ENCODE data around the gene NPAS4.
A peak's percentile ranks its signal among the peaks of the same experiment; 100 is the strongest.
"Not testable (repeated sequence)": the region's sequence is repeated elsewhere in the genome, so short reads cannot be mapped to it uniquely, and the experiment has no call there.

The NPAS4 gene

GRCh38 chr11:66420671-66421476 is at the start of gene NPAS4:
TSS of gene NPAS4 (plus strand) at chr11:66421035. CDS start at chr11:66421180, 145 bp downstream.
- TF ChIP-seq GATA1 (IDR thresholded peaks at IDR 0.05; ENCODE audit: low read depth, low read length) (no peak), POLR2A (IDR thresholded peaks at IDR 0.05; ENCODE audit: low read length) (no peak)
- no peak for DNase-seq

DNA sequence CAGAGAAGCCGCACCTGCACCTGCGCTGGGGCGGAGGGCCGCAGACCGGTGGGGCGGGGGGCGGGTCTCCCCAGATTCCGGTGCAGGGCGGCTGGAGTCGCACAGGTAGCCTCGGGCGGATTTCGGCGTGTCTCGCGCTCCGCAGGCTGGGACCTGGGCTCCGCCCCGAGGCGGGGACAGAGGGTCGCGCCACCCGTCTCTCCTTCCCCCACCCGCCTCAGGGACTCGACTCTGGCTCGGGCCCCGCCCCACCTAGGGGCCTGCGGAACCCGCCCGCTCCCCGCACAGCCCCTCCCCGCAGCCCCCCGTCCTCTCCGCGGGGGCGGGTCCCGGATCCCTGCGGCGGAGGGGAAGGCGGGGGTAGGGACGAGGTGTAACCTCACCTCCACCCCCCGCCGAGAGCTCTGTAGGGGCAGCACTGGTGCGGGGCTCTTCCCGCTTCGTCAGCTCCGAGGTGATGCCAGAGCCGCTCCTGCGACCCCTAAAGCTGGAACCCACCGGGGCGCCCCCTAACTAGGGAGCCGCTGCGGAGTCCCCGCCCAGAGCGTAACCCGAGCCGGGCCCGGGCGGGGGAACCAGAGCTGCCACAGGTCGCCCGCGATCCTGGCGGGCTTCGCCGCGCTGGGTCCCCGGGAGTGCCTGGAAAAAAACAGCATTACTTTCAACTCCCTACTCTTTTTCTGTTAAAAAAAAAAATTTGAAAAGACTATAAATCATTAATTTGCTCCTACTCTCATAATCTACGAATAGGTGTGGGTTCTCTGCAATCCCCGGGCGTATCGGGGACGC is 49.0 kb upstream of the NPAS4 start, which contains the start of gene SLC29A2:
TSS of gene SLC29A2 (minus strand) at position 134 of the 789 bp plus-strand sequence. CDS start 169 bp downstream, outside the sequence.
- TF ChIP-seq POLR2A (IDR thresholded peaks at IDR 0.05; ENCODE audit: low read length) (no peak), GATA1 (IDR thresholded peaks at IDR 0.05; ENCODE audit: low read depth, low read length) (no peak)
- peak; percentile 40 to 46 for DNase-seq

DNA sequence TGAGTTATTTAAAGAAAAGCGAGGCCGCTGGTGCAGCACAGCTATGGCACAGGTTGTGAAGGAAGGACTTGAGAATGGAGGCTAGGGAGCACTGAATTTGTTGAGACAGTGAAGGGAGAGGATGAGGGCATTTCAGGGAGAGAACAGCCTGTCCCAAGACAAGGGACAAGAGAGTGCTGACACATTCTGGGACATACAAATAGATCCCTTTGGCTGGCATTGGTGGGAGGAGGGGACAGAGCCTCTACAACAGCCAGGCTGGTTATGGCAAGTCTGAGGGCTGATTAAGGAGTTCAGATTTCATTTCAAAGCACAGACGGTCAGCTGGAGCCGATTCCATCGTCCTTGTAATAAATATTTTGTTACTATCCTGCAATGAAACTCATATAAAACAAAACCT is 47.6 kb upstream of the NPAS4 start:
- DNase-seq, result no peak
- TF ChIP-seq GATA1 (IDR thresholded peaks at IDR 0.05; ENCODE audit: low read depth, low read length) (no peak), POLR2A (IDR thresholded peaks at IDR 0.05; ENCODE audit: low read length) (no peak)

GRCh38 chr11:66373690-66374287 is 47.0 kb upstream of the NPAS4 start:
- DNase-seq, result not testable (repeated sequence)

DNA sequence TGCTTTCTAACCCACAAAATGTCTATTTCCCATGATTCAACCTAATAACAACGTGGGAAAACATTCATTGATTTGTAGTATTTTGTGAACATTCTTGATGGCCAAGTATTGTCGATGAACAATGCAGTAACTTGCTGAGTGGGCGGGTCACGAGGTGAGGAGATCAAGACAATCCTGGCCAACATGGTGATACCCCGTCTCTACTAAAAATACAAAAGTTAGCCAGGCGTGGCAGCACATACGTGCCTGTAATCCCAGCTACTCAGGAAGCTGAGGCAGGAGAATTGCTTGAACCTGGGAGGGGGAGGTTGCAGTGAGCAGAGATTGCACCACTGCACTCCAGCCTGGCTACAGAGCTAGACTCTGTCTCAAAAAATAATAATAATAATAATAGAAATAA is 40.6 kb upstream of the NPAS4 start:
- not testable (repeated sequence) for DNase-seq

GRCh38 chr11:66384316-66384715 is 36.5 kb upstream of the NPAS4 start:
- not testable (repeated sequence) for DNase-seq

- TF ChIP-seq POLR2A (IDR thresholded peaks at IDR 0.05; ENCODE audit: low read length) (no peak), GATA1 (IDR thresholded peaks at IDR 0.05; ENCODE audit: low read depth, low read length) (no peak)
These were observed 34.4 kb upstream of the NPAS4 start for GRCh38 chr11:66386171-66387069.

GRCh38 chr11:66388780-66389386 is 32.0 kb upstream of the NPAS4 start:
- TF ChIP-seq POLR2A (IDR thresholded peaks at IDR 0.05; ENCODE audit: low read length) (no peak), GATA1 (IDR thresholded peaks at IDR 0.05; ENCODE audit: low read depth, low read length) (no peak)
- DNase-seq, result peak; percentile 67 to 82

More at GRCh38 chr11:66386171-66387069, 34.4 kb upstream of the NPAS4 start:
- DNase-seq, result peak; percentile 76 to 89

GRCh38 chr11:66391322-66391721 is 29.5 kb upstream of the NPAS4 start:
- DNase-seq, result no peak
- TF ChIP-seq GATA1 (IDR thresholded peaks at IDR 0.05; ENCODE audit: low read depth, low read length) (no peak), POLR2A (IDR thresholded peaks at IDR 0.05; ENCODE audit: low read length) (no peak)

GRCh38 chr11:66393954-66394353 is 26.9 kb upstream of the NPAS4 start:
- TF ChIP-seq POLR2A (IDR thresholded peaks at IDR 0.05; ENCODE audit: low read length), result no peak
- no peak for TF ChIP-seq GATA1 (IDR thresholded peaks at IDR 0.05; ENCODE audit: low read depth, low read length)
- DNase-seq, result no peak

DNA sequence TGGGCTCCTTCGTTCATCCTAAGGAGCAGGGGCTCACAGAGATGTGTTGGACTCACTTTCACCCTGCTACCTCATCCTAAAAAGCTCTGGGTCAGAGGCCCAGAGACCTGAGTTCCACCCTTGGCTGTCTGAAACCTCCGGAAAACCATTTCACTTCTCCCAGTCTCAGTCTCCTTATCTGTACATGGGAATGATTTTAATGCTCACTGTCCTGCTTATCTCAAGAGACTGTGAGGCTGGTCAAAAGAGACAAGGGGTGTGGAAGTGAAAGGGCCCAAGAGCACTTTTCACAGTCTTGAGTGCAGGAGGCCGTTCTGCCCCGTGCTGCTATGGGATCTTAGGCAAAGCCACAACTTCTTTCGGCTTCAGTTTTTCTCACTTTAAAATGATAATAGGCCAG is 13.2 kb upstream of the NPAS4 start:
- no peak for DNase-seq
- TF ChIP-seq GATA1 (IDR thresholded peaks at IDR 0.05; ENCODE audit: low read depth, low read length) (no peak), POLR2A (IDR thresholded peaks at IDR 0.05; ENCODE audit: low read length) (no peak)

DNA sequence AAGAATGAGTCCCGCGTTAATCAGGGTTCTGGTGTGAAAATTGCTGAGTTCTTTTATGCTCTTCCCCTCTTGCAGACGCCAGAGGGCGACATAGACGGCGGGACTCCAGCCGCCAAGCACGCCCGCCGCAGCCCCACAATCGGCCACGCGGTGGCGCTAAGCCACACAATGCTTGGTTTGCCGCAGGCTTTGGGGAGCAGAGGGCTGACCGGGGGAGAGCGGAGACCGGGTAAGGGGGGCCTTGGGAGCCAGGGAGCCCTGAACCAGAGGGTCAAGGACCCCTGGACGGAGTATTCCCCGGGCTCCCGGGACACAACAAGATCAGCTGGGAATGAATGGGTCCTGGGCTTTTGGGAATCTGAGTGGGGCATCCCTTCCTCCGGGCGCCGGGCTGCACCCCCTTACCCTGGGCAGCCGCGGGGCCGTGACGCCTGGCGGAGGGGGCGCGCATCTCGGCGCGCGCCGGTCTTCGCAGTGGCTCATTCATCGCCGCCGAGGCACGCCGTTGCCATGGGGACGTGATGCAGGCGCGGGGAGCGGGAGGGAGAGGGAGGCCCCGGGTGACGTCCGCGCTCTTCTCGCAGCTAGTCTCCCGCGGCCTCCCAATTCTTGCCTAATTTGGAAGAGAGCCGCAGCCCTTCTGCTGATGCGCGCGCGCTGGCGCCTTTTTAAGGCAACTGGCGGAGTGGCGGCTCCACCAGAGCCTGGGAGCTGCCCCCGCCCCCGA is 12.2 kb upstream of the NPAS4 start:
- no peak for TF ChIP-seq GATA1 (IDR thresholded peaks at IDR 0.05; ENCODE audit: low read depth, low read length)
- no peak for TF ChIP-seq POLR2A (IDR thresholded peaks at IDR 0.05; ENCODE audit: low read length)
- DNase-seq, result peak; percentile 88 to 95

DNA sequence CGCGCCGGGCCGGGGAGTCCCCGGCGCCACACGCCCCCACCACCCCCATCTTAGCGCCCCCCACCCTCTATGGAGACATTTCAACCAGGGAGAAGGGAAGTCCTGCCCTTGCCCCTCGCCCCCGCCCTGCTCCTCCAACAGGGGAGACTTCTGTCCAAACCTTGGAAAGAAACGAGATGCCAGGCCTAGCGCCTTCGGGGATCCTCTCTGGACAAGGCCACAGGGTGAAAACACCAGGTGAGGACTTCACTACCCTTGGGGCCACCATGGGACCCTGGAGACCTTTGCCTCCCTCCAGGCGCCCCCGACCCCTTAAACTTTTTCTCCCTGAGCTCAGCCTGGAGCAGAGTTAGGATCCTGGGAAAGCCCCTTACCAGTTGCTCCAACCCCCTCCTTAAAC is 11.6 kb upstream of the NPAS4 start:
- DNase-seq, result no peak
- TF ChIP-seq POLR2A (IDR thresholded peaks at IDR 0.05; ENCODE audit: low read length) (no peak), GATA1 (IDR thresholded peaks at IDR 0.05; ENCODE audit: low read depth, low read length) (no peak)
